H1 (cell line): ENCODE data around the gene ZNF584.
A peak's percentile ranks its signal among the peaks of the same experiment; 100 is the strongest.

Experiments
- ATF2 ChIP-seq: IDR thresholded peaks from 2 replicates; pipeline ENCODE4 v1.6.1; 2012; ENCODE audit warnings: low read length, inconsistent platforms
- CTCF ChIP-seq, 3 experiments: IDR thresholded peaks; 1 replicate in 2 of 3; 2 replicates in 1 of 3; pipeline versions ENCODE4 v1.5.1 to v1.6.1; 2011; ENCODE audit warnings: low read length in 3 of 3, mild to moderate bottlenecking in 3 of 3, inconsistent platforms in 2 of 3, low read depth in 1 of 3, moderate library complexity in 1 of 3; ENCODE audit not compliant: insufficient read depth in 1 of 3; ENCODE audit errors: control extremely low read depth in 1 of 3
- EP300 ChIP-seq, 2 experiments: IDR thresholded peaks; 1 replicate in 1 of 2; 2 replicates in 1 of 2; pipeline ENCODE4 v1.6.1; 2011 to 2012; ENCODE audit warnings: low read depth in 2 of 2, low read length in 2 of 2, mild to moderate bottlenecking in 2 of 2, borderline replicate concordance in 1 of 2, inconsistent platforms in 1 of 2, moderate library complexity in 1 of 2
- EZH2 ChIP-seq: fragments of 200-600 bp; sonication (generic); IDR thresholded peaks from 2 replicates; pipeline ENCODE4 v1.7.1; 2012; ENCODE audit warnings: low read depth, mild to moderate bottlenecking, moderate library complexity, low read length, inconsistent platforms; ENCODE audit not compliant: severe bottlenecking
- JUND ChIP-seq: IDR thresholded peaks from 2 replicates; pipeline ENCODE4 v1.6.1; 2011; ENCODE audit warnings: mild to moderate bottlenecking, improper control_type of control experiment, low read length
- MAFK ChIP-seq: IDR thresholded peaks from 2 replicates; pipeline ENCODE4 v1.6.1; 2012; ENCODE audit warnings: low read depth, mild to moderate bottlenecking, improper control_type of control experiment, low read length
- RAD21 ChIP-seq, 2 experiments: IDR thresholded peaks in 1 of 2; conservative IDR thresholded peaks in 1 of 2; 2 replicates each; pipeline ENCODE4 v1.6.1; 2011; ENCODE audit warnings: low read depth in 2 of 2, low read length in 2 of 2, improper control_type of control experiment in 1 of 2, inconsistent platforms in 1 of 2, mild to moderate bottlenecking in 1 of 2, moderate library complexity in 1 of 2
- SP1 ChIP-seq: IDR thresholded peaks from 2 replicates; pipeline ENCODE4 v1.6.1; 2011; ENCODE audit warnings: low read depth, low read length
- TAF1 ChIP-seq: IDR thresholded peaks from 2 replicates; pipeline ENCODE4 v1.6.1; 2011; ENCODE audit warnings: mild to moderate bottlenecking, low read depth, low read length

GRCh38 chr19:58362272-58362994, 46.0 kb upstream of the ZNF584 start, which contains the start of gene ZNF497:
- TF ChIP-seq EP300 (IDR thresholded peaks at IDR 0.05; ENCODE audit: borderline replicate concordance in 1 of 2, low read depth in 2 of 2, low read length in 2 of 2) = no peak
- TF ChIP-seq CTCF (IDR thresholded peaks at IDR 0.05; ENCODE audit: control extremely low read depth in 1 of 3, insufficient read depth in 1 of 3, low read depth in 1 of 3, low read length in 3 of 3) = no peak
- TF ChIP-seq TAF1 = peak; percentile 95
- no peak for TF ChIP-seq RAD21 (IDR thresholded peaks at IDR 0.05 in 1 of 2, conservative IDR thresholded peaks at IDR 0.05 in 1 of 2; ENCODE audit: low read depth in 2 of 2, low read length in 2 of 2)
- TF ChIP-seq SP1 = no peak
- TF ChIP-seq MAFK = no peak
- TF ChIP-seq JUND = no peak
- no peak for TF ChIP-seq EZH2
- TF ChIP-seq ATF2 = no peak
